OCI-LY7 (cell line): Measurements from ENCODE around the gene SEMA4D. TPM values are rescaled to one million over a fixed set of nuclear protein-coding genes. Genes with fewer than 3 reads are reported as not detected.

Experiments
- BruUV-seq: library from RNA; stranded (reverse); fragments of 400-500 nt; replicated peaks from 2 replicates; lab custom pipeline; 2021; lab: Mats Ljungman, UMichigan
- CTCF ChIA-PET: fragments of 300-600 bp; sonication (Branson Sonifier 250); formaldehyde crosslinking; loops from one replicate; lab custom pipeline; 2022; ENCODE audit warnings: antibody characterized with exemption; ENCODE audit not compliant: unreplicated experiment; lab: Charles Lee
- POLR2A ChIA-PET: fragments of 300-600 bp; sonication (Branson Sonifier 250); formaldehyde crosslinking; loops from one replicate; lab custom pipeline; 2022; ENCODE audit warnings: antibody characterized with exemption; lab: Charles Lee
- DNase-seq: peaks from one replicate; pipeline ENCODE4 v3.0.0-alpha.2; 2015; ENCODE audit warnings: low spot score
- H2AFZ ChIP-seq: fragments of 200-600 bp; sonication (generic), shearing (Covaris generic); 2 replicates; pipeline ENCODE4 v1.6.1; 2014; ENCODE audit warnings: mild to moderate bottlenecking, antibody characterized with exemption, low read length, moderate library complexity
- H3K27ac ChIP-seq: fragments of 200-600 bp; sonication (generic); 2 replicates; pipeline ENCODE4 v1.5.1; 2014; ENCODE audit warnings: mixed run types, low read depth, mild to moderate bottlenecking, moderate library complexity, low read length, inconsistent platforms; ENCODE audit not compliant: poor library complexity, severe bottlenecking
- H3K36me3 ChIP-seq: fragments of 200-600 bp; sonication (generic); 2 replicates; pipeline ENCODE4 v1.6.1; 2014; ENCODE audit warnings: mild to moderate bottlenecking, antibody characterized with exemption, low read length, moderate library complexity, mixed read lengths; ENCODE audit not compliant: insufficient read depth
- H3K4me1 ChIP-seq: fragments of 200-600 bp; sonication (generic); 2 replicates; pipeline ENCODE4 v1.5.1; 2014; ENCODE audit warnings: mild to moderate bottlenecking, low read length; ENCODE audit not compliant: insufficient read depth, poor library complexity, severe bottlenecking
- H3K4me2 ChIP-seq: fragments of 200-600 bp; sonication (generic); 2 replicates; pipeline ENCODE4 v1.6.1; 2014; ENCODE audit warnings: mild to moderate bottlenecking, low read length
- H3K4me3 ChIP-seq: fragments of 200-600 bp; sonication (generic); 2 replicates; pipeline ENCODE4 v1.5.1; 2014; ENCODE audit warnings: mild to moderate bottlenecking, low read depth, low read length; ENCODE audit not compliant: poor library complexity, severe bottlenecking
- H3K79me2 ChIP-seq: fragments of 200-600 bp; sonication (generic); 2 replicates; pipeline ENCODE4 v1.6.1; 2016; ENCODE audit warnings: low read depth, mild to moderate bottlenecking, low read length, moderate library complexity, mixed read lengths; ENCODE audit not compliant: insufficient read depth
- H3K9me2 ChIP-seq: fragments of 200-600 bp; sonication (generic); 2 replicates; pipeline ENCODE4 v1.6.1; 2016; ENCODE audit warnings: mild to moderate bottlenecking, low read length, mixed read lengths; ENCODE audit not compliant: insufficient read depth
- H3K9me3 ChIP-seq: fragments of 200-600 bp; sonication (generic); 2 replicates; pipeline ENCODE4 v1.6.1; 2014; ENCODE audit warnings: mild to moderate bottlenecking, mixed run types, low read length, mixed read lengths
- H4K20me1 ChIP-seq: fragments of 200-600 bp; sonication (generic); 2 replicates; pipeline ENCODE4 v1.6.1; 2014; ENCODE audit warnings: mild to moderate bottlenecking, antibody characterized with exemption, low read length, moderate library complexity, mixed read lengths; ENCODE audit not compliant: insufficient read depth
- EZH2phosphoT487 ChIP-seq: fragments of 200-600 bp; sonication (generic); IDR thresholded peaks from 2 replicates; pipeline ENCODE4 v1.6.1; 2018; ENCODE audit warnings: low read depth, borderline replicate concordance, mild to moderate bottlenecking, mixed run types, antibody characterized with exemption, low read length, moderate library complexity, mixed read lengths
- intact Hi-C: fragments of 100-400 bp; cut with micrococcal nuclease; formaldehyde crosslinking; loops from one replicate; pipeline ENCODE4 v1.10.0; 2022; ENCODE audit not compliant: unreplicated experiment
- total RNA-seq, 2 experiments: library from RNA; depleted of rRNA in 1 of 2; stranded (reverse); fragments of >200 nt in 1 of 2; shearing (Covaris generic) in 1 of 2; gene quantifications; 2 replicates each; pipeline ENCODE4 v1.2.3, GENCODE V29; 2014 to 2022
- TF ChIP-seq, protein P1 (sequence below): fragments of 200-600 bp; sonication (generic); conservative IDR thresholded peaks from 2 replicates; pipeline ENCODE4 v1.5.1; 2014; ENCODE audit warnings: mild to moderate bottlenecking, antibody characterized with exemption, low read length, moderate library complexity, mixed read lengths

Gene SEMA4D
- total RNA-seq, 2 experiments from 2014 or later: 28.5 to 60.5 TPM

DNA sequence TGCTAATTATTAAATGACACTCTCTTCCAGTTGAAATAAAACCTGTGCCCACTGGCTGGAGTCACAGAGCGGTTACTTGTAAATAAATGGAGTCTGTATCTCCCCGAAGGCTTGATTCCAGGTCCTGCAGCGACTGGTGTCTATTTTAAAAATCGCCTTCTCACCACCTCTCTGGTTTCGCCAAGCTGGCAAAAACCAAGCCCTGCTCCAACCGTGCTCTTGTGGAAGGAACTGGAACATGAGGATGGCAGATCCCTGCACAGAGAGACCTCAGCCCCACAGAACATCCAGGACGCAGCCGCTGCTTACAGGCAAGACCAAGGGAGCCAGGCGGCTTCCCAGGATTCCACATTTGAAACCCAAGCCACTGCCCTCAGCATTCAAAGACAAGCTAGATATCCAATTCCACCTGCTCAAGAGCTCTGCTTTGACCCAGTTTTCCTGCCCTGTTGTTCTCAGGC lies 15.0 kb downstream of the SEMA4D start:
- Histone ChIP-seq H3K9me2 (no peaks in the 10 kb centered on the region), H2AFZ (no peak overlapping the region), H3K4me2 (peak overlapping the region; percentile 64), H3K79me2 (peaks cover 36% of the 10 kb centered on the region; the same call in 1 of the 2 replicates), H4K20me1 (no peaks in the 10 kb centered on the region), H3K36me3 (peaks cover 7% of the 10 kb centered on the region), H3K4me1 (peaks cover 60% of the 10 kb centered on the region), H3K4me3 (no peak overlapping the region), H3K9me3 (no peaks in the 10 kb centered on the region), H3K27ac (no peak overlapping the region)
- BruUV-seq: no TSS peak
- ChIA-PET POLR2A (interaction anchor here (0.8 kb wide), 1 partner anchor 66 kb away, joined by 3 read pairs; no protein-coding TSS in a partner anchor), CTCF (interaction anchor here (1.4 kb wide), 1 partner anchor 65 kb away, joined by 3 read pairs; no protein-coding TSS in a partner anchor)
- intact Hi-C loops: loop anchor here (5.0 kb wide), 1 partner anchor 56 kb away; no protein-coding TSS in a partner anchor
- TF ChIP-seq, protein P1, sequence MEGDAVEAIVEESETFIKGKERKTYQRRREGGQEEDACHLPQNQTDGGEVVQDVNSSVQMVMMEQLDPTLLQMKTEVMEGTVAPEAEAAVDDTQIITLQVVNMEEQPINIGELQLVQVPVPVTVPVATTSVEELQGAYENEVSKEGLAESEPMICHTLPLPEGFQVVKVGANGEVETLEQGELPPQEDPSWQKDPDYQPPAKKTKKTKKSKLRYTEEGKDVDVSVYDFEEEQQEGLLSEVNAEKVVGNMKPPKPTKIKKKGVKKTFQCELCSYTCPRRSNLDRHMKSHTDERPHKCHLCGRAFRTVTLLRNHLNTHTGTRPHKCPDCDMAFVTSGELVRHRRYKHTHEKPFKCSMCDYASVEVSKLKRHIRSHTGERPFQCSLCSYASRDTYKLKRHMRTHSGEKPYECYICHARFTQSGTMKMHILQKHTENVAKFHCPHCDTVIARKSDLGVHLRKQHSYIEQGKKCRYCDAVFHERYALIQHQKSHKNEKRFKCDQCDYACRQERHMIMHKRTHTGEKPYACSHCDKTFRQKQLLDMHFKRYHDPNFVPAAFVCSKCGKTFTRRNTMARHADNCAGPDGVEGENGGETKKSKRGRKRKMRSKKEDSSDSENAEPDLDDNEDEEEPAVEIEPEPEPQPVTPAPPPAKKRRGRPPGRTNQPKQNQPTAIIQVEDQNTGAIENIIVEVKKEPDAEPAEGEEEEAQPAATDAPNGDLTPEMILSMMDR: no peak
- TF ChIP-seq EZH2phosphoT487: no peak
- no peak for DNase-seq

DNA sequence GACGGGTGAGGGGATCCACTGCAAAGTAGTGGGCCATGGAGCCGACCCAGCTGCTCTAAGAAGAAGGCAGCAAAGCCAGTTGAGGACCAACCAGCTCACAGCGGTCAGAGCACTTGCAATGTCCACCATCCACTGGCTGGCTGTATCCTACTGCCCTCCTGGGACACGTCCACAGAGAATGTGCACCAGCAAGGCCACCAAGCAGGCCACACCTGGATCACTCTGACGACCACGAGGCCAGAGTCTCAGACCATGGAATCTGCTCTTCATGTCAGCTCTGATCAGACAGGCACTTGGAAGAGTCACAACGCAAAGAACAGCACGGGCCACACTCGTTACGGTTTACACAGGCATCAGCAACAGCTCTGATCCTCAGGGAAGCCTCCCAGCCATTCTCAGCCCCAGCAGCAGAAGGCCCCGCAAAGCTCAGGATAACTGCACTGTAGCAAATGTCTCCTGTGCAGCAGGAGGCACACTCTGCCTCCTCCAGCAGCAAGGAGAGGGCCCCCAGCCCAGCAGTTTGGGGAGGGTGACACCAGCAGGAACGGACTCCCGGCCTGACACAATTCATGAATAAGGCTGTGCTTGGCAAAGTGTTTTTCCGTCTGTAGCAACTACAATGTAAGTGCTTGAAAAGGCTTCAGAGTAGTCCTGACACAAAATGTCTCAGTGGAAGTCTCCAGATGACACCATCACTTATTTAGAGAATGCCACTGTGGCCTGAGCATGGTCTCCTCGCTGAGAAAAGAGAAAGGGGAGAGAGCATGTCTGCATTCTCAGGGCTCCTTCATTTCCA lies 15.7 kb downstream of the SEMA4D start:
- ChIA-PET CTCF (no interaction called here), POLR2A (interaction anchor here (0.8 kb wide), 1 partner anchor 67 kb away, joined by 3 read pairs; no protein-coding TSS in a partner anchor)
- TF ChIP-seq, protein P1: no peak
- no peak for TF ChIP-seq EZH2phosphoT487
- intact Hi-C loops: loop anchor here (5.0 kb wide), 1 partner anchor 55 kb away; no protein-coding TSS in a partner anchor
- Histone ChIP-seq H3K79me2 (peaks cover 31% of the 10 kb centered on the region; the same call in 1 of the 2 replicates), H2AFZ (no peak overlapping the region), H3K4me1 (peaks cover 60% of the 10 kb centered on the region), H4K20me1 (no peaks in the 10 kb centered on the region), H3K27ac (no peak overlapping the region), H3K9me3 (no peaks in the 10 kb centered on the region), H3K9me2 (no peaks in the 10 kb centered on the region), H3K36me3 (peaks cover 7% of the 10 kb centered on the region), H3K4me2 (no peak overlapping the region), H3K4me3 (no peak overlapping the region)
- BruUV-seq: no TSS peak
- no peak for DNase-seq
